ENCODE data around the gene REG1B.

REG1B gene

GRCh38 chr2:79125721-79125985, 37.9 kb upstream of the REG1B start:
- no peak for TF ChIP-seq CEBPB (IDR thresholded peaks at IDR 0.05)
- no peak for TF ChIP-seq USF1 (IDR thresholded peaks at IDR 0.05)
- TF ChIP-seq TEAD4 (IDR thresholded peaks at IDR 0.05) = no peak
- TF ChIP-seq, protein P1, sequence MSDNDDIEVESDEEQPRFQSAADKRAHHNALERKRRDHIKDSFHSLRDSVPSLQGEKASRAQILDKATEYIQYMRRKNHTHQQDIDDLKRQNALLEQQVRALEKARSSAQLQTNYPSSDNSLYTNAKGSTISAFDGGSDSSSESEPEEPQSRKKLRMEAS (IDR thresholded peaks at IDR 0.05) = no peak
- no peak for TF ChIP-seq CREB1 (IDR thresholded peaks at IDR 0.05; ENCODE audit: low read depth)
- no peak for TF ChIP-seq EGR1 (IDR thresholded peaks at IDR 0.05)

DNA sequence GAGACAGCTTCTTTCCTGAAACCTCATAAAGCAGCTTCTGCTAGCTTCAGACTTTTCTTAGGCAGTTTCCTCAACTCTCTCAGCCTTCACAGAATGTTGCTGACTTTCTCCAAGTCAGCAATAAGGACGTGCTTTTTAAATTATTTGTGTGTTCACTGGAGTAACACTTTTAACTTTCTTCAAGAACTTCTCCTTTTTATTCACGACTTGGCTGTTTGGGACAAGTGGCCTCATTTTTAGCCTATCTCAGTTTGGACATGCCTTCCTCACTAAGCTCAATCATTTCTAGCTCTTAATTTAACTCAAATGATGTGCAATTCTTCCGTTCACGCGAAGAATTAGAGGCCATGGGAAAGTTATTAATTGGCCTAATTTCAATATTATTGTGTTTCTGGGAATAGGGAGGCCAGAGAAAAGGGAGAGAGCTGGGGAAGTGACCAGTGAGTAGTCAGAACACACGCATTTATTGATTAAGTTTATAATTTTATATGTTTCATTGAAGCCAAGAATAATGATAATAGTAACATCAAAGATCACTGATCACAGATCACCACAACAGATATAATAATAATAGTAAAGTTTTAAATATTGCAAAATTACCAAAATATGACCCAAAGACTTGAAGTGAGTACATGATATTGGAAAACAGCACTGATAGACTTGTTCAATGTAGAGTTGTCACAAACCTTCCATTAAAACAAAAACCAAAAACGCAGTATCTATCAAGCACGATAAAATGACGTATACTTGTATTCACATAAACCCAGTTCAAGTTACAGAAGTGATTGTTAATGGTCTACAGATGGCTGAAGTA, 37.3 kb upstream of the REG1B start:
- TF ChIP-seq CREB1 (IDR thresholded peaks at IDR 0.05; ENCODE audit: low read depth) (no peak), FOXM1 (IDR thresholded peaks at IDR 0.05; ENCODE audit: borderline replicate concordance, low read depth) (no peak), TAF1 (IDR thresholded peaks at IDR 0.05; ENCODE audit: low read depth) (no peak), NFIC (IDR thresholded peaks at IDR 0.05) (no peak), YY1 (IDR thresholded peaks at IDR 0.05; ENCODE audit: low read depth) (no peak), EGR1 (IDR thresholded peaks at IDR 0.05) (no peak)
- TF ChIP-seq, protein P1 (IDR thresholded peaks at IDR 0.05) = no peak

DNA sequence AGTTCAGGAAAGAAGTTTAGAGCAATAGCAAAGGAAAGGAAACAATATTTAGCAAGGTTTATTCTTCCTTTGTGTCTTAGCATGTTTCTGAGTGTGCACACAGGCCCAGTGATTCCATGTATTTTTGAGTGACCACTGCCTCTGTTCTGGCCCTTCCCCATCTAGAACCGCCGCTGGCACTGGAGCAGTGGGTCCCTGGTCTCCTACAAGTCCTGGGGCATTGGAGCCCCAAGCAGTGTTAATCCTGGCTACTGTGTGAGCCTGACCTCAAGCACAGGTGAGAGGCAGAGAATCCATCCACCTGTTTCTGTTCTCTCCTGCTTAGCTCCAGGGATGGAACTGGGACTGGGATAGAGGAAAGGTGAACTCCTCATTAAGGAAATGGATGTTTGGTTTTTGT, 34.9 kb upstream of the REG1B start:
- TF ChIP-seq EP300 (IDR thresholded peaks at IDR 0.05; ENCODE audit: borderline replicate concordance) (no peak), TCF12 (IDR thresholded peaks at IDR 0.05; ENCODE audit: low read depth) (no peak), TEAD4 (IDR thresholded peaks at IDR 0.05) (no peak)

- no peak for TF ChIP-seq EGR1 (IDR thresholded peaks at IDR 0.05)
- TF ChIP-seq RAD21 (IDR thresholded peaks at IDR 0.05; ENCODE audit: low read depth) = no peak
- no peak for TF ChIP-seq ZBTB7A (IDR thresholded peaks at IDR 0.05; ENCODE audit: low read depth)
- no peak for TF ChIP-seq EP300 (IDR thresholded peaks at IDR 0.05; ENCODE audit: borderline replicate concordance)
- TF ChIP-seq, protein P1 (IDR thresholded peaks at IDR 0.05) = no peak
- no peak for TF ChIP-seq NFIC (IDR thresholded peaks at IDR 0.05)
- no peak for TF ChIP-seq TAF1 (IDR thresholded peaks at IDR 0.05; ENCODE audit: low read depth)
- TF ChIP-seq CEBPB (IDR thresholded peaks at IDR 0.05) = no peak
- TF ChIP-seq CREB1 (IDR thresholded peaks at IDR 0.05; ENCODE audit: low read depth) = no peak
- no peak for TF ChIP-seq FOXM1 (IDR thresholded peaks at IDR 0.05; ENCODE audit: borderline replicate concordance, low read depth)
- TF ChIP-seq USF1 (IDR thresholded peaks at IDR 0.05) = no peak
- no peak for TF ChIP-seq REST (IDR thresholded peaks at IDR 0.05; ENCODE audit: low read depth)
- no peak for TF ChIP-seq TEAD4 (IDR thresholded peaks at IDR 0.05)
- TF ChIP-seq TCF12 (IDR thresholded peaks at IDR 0.05; ENCODE audit: low read depth) = no peak
- no peak for TF ChIP-seq YY1 (IDR thresholded peaks at IDR 0.05; ENCODE audit: low read depth)
Measured at GRCh38 chr2:79120194-79120713, 32.5 kb upstream of the REG1B start, which contains the start of gene REG1A. Gene REG1A, plus strand, starts transcription at chr2:79120488. Its CDS starts 374 bp downstream, at chr2:79120862.

GRCh38 chr2:79116997-79117928, 29.5 kb upstream of the REG1B start:
- TF ChIP-seq EGR1 (IDR thresholded peaks at IDR 0.05) (no peak), NFIC (IDR thresholded peaks at IDR 0.05) (no peak), REST (IDR thresholded peaks at IDR 0.05; ENCODE audit: low read depth) (no peak), CEBPB (IDR thresholded peaks at IDR 0.05) (no peak), ZBTB7A (IDR thresholded peaks at IDR 0.05; ENCODE audit: low read depth) (no peak), USF1 (IDR thresholded peaks at IDR 0.05) (no peak), TAF1 (IDR thresholded peaks at IDR 0.05; ENCODE audit: low read depth) (no peak), CREB1 (IDR thresholded peaks at IDR 0.05; ENCODE audit: low read depth) (no peak), FOXM1 (IDR thresholded peaks at IDR 0.05; ENCODE audit: borderline replicate concordance, low read depth) (no peak), TCF12 (IDR thresholded peaks at IDR 0.05; ENCODE audit: low read depth) (no peak), EP300 (IDR thresholded peaks at IDR 0.05; ENCODE audit: borderline replicate concordance) (no peak), YY1 (IDR thresholded peaks at IDR 0.05; ENCODE audit: low read depth) (no peak)
- TF ChIP-seq, protein P1 (IDR thresholded peaks at IDR 0.05) = no peak

Measured in Ishikawa (cell line).